Measurements from ENCODE around the gene BTBD7.

DNA sequence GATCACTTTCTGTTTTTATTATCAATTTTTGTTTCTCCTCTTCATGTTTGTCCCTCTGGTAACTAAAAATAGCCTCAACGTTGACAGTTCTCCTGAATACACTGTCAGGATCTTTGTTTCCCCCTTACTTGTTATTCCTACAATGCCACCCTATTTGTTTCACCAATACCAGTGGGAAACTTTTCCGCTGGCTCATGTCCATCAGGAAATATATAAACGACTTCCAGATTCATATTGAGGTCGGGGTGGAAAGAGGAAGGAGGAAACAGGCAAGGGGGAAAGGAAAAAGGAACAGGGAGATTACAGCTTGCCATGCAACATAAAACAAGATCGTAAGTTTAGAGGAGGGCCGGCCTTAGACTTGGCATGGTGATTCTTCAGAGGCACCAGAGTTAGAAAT is 61.7 kb downstream of the BTBD7 start:
- TF ChIP-seq, protein P1, sequence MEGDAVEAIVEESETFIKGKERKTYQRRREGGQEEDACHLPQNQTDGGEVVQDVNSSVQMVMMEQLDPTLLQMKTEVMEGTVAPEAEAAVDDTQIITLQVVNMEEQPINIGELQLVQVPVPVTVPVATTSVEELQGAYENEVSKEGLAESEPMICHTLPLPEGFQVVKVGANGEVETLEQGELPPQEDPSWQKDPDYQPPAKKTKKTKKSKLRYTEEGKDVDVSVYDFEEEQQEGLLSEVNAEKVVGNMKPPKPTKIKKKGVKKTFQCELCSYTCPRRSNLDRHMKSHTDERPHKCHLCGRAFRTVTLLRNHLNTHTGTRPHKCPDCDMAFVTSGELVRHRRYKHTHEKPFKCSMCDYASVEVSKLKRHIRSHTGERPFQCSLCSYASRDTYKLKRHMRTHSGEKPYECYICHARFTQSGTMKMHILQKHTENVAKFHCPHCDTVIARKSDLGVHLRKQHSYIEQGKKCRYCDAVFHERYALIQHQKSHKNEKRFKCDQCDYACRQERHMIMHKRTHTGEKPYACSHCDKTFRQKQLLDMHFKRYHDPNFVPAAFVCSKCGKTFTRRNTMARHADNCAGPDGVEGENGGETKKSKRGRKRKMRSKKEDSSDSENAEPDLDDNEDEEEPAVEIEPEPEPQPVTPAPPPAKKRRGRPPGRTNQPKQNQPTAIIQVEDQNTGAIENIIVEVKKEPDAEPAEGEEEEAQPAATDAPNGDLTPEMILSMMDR (IDR thresholded peaks at IDR 0.05; ENCODE audit: poor library complexity): no peak
- TF ChIP-seq EZH2 (IDR thresholded peaks at IDR 0.05; ENCODE audit: borderline replicate concordance) (no peak), EZH2phosphoT487 (IDR thresholded peaks at IDR 0.05; ENCODE audit: low read depth, severe bottlenecking, unreplicated experiment) (no peak)
